H9 (cell line): ENCODE measurements around the gene ROPN1L. TPM values are rescaled to one million over a fixed set of nuclear protein-coding genes. Genes with fewer than 3 reads are reported as not detected.

ENCODE experiments used
- DNase-seq: peaks from one replicate; pipeline ENCODE4 v3.0.0-alpha.2; 2017
- H2AFZ ChIP-seq: one replicate; pipeline ENCODE4 v1.6.1; 2013; ENCODE audit warnings: mild to moderate bottlenecking, low read length, control low read depth, moderate library complexity
- H2AK5ac ChIP-seq: 2 replicates; pipeline ENCODE4 v1.6.1; 2013; ENCODE audit warnings: low read length, control low read depth, mixed read lengths; ENCODE audit not compliant: insufficient read length
- H2BK120ac ChIP-seq: one replicate; pipeline ENCODE4 v1.6.1; 2013; ENCODE audit warnings: low read depth, mild to moderate bottlenecking, low read length, control low read depth, inconsistent platforms; ENCODE audit not compliant: poor library complexity, severe bottlenecking
- H2BK12ac ChIP-seq: 2 replicates; pipeline ENCODE4 v1.6.1; 2013; ENCODE audit warnings: low read length, control low read depth, mixed read lengths, low read depth; ENCODE audit not compliant: insufficient read length
- H2BK15ac ChIP-seq: 2 replicates; pipeline ENCODE4 v1.6.1; 2013; ENCODE audit warnings: low read depth, low read length, control low read depth
- H2BK20ac ChIP-seq: one replicate; pipeline ENCODE4 v1.6.1; 2013; ENCODE audit warnings: low read depth, mild to moderate bottlenecking, low read length, control low read depth, inconsistent platforms; ENCODE audit not compliant: poor library complexity, severe bottlenecking
- H2BK5ac ChIP-seq: 2 replicates; pipeline ENCODE4 v1.6.1; 2013; ENCODE audit warnings: low read length, control low read depth, mixed read lengths; ENCODE audit not compliant: insufficient read length
- H3K14ac ChIP-seq: 2 replicates; pipeline ENCODE4 v1.6.1; 2013; ENCODE audit warnings: low read length, control low read depth; ENCODE audit not compliant: insufficient read depth
- H3K18ac ChIP-seq: 2 replicates; pipeline ENCODE4 v1.6.1; 2013; ENCODE audit warnings: low read depth, mild to moderate bottlenecking, mixed read lengths, low read length, control low read depth; ENCODE audit not compliant: insufficient read length
- H3K23ac ChIP-seq: 2 replicates; pipeline ENCODE4 v1.6.1; 2013; ENCODE audit warnings: low read length, control low read depth, mixed read lengths, low read depth; ENCODE audit not compliant: insufficient read length
- H3K23me2 ChIP-seq: 2 replicates; pipeline ENCODE4 v1.6.1; 2013; ENCODE audit warnings: low read depth, mild to moderate bottlenecking, mixed read lengths, low read length, control low read depth; ENCODE audit not compliant: insufficient read length, poor library complexity, severe bottlenecking
- H3K27ac ChIP-seq: 2 replicates; pipeline ENCODE4 v1.5.1; 2013; ENCODE audit warnings: low read length, control low read depth, mixed read lengths, low read depth; ENCODE audit not compliant: insufficient read length
- H3K27me3 ChIP-seq: 2 replicates; pipeline ENCODE4 v1.6.1; 2013; ENCODE audit warnings: low read length, control low read depth, inconsistent platforms; ENCODE audit not compliant: insufficient read depth
- H3K4ac ChIP-seq: 2 replicates; pipeline ENCODE4 v1.6.1; 2013; ENCODE audit warnings: low read depth, mild to moderate bottlenecking, control low read depth, inconsistent platforms, low read length, moderate library complexity
- H3K4me1 ChIP-seq: 2 replicates; pipeline ENCODE4 v1.6.1; 2013; ENCODE audit warnings: low read length, control low read depth, inconsistent platforms; ENCODE audit not compliant: insufficient read depth
- H3K4me2 ChIP-seq: 2 replicates; pipeline ENCODE4 v1.6.1; 2013; ENCODE audit warnings: low read length, control low read depth, mixed read lengths; ENCODE audit not compliant: insufficient read length, insufficient read depth
- H3K56ac ChIP-seq: 2 replicates; pipeline ENCODE4 v1.6.1; 2013; ENCODE audit warnings: low read depth, mild to moderate bottlenecking, mixed read lengths, low read length, control low read depth; ENCODE audit not compliant: insufficient read length
- H3K79me1 ChIP-seq: 2 replicates; pipeline ENCODE4 v1.6.1; 2013; ENCODE audit warnings: low read depth, mild to moderate bottlenecking, moderate library complexity, low read length, control low read depth, inconsistent platforms; ENCODE audit not compliant: insufficient read depth, poor library complexity, severe bottlenecking
- H3K79me2 ChIP-seq: 2 replicates; pipeline ENCODE4 v1.6.1; 2013; ENCODE audit warnings: low read length, control low read depth, inconsistent platforms; ENCODE audit not compliant: insufficient read depth
- H3K9ac ChIP-seq: 2 replicates; pipeline ENCODE4 v1.6.1; 2013; ENCODE audit warnings: low read length, control low read depth, mixed read lengths; ENCODE audit not compliant: insufficient read length; ENCODE audit errors: extremely low read depth
- H3K9me3 ChIP-seq: one replicate; pipeline ENCODE4 v1.6.1; 2013; ENCODE audit warnings: low read depth, low read length, inconsistent platforms; ENCODE audit not compliant: control insufficient read depth
- H3T11ph ChIP-seq: one replicate; pipeline ENCODE4 v1.6.1; 2013; ENCODE audit warnings: mild to moderate bottlenecking, low read length, control low read depth, inconsistent platforms
- H4K20me1 ChIP-seq: one replicate; pipeline ENCODE4 v1.6.1; 2013; ENCODE audit not compliant: control insufficient read depth, insufficient read length, insufficient read depth
- H4K5ac ChIP-seq: 2 replicates; pipeline ENCODE4 v1.6.1; 2013; ENCODE audit warnings: low read depth, mild to moderate bottlenecking, mixed read lengths, low read length, control low read depth; ENCODE audit not compliant: insufficient read length
- H4K8ac ChIP-seq: replicated peaks from 2 replicates; pipeline ENCODE4 v1.6.1; 2013; ENCODE audit warnings: low read length, control low read depth, mixed read lengths, low read depth; ENCODE audit not compliant: insufficient read length
- H4K91ac ChIP-seq: 2 replicates; pipeline ENCODE4 v1.6.1; 2013; ENCODE audit warnings: low read depth, mild to moderate bottlenecking, moderate library complexity, mixed read lengths, low read length, control low read depth; ENCODE audit not compliant: insufficient read length
- H3K27ac Mint-ChIP-seq, 3 experiments: 2 replicates in 2 of 3; 3 replicates in 1 of 3; pipeline ENCODE4 v1.8.0; 2020 to 2021; ENCODE audit warnings: mixed read lengths in 3 of 3, mild to moderate bottlenecking in 1 of 3, moderate library complexity in 1 of 3
- H3K27me3 Mint-ChIP-seq: 2 replicates; pipeline ENCODE4 v1.8.0; 2021; ENCODE audit warnings: low read depth, mild to moderate bottlenecking, moderate library complexity, mixed read lengths
- H3K36me3 Mint-ChIP-seq, 3 experiments: 2 replicates in 2 of 3; 3 replicates in 1 of 3; pipeline ENCODE4 v1.8.0; 2020 to 2021; ENCODE audit warnings: low read depth in 3 of 3, mixed read lengths in 3 of 3; ENCODE audit not compliant: insufficient read depth in 1 of 3
- H3K4me1 Mint-ChIP-seq, 2 experiments: 2 replicates each; pipeline ENCODE4 v1.8.0; 2020; ENCODE audit warnings: mixed read lengths in 2 of 2
- H3K4me3 Mint-ChIP-seq, 2 experiments: 2 replicates in 1 of 2; 3 replicates in 1 of 2; pipeline ENCODE4 v1.8.0; 2020 to 2021; ENCODE audit warnings: mild to moderate bottlenecking in 2 of 2, mixed read lengths in 2 of 2, moderate library complexity in 1 of 2
- H3K9me3 Mint-ChIP-seq, 2 experiments: 2 replicates in 1 of 2; 3 replicates in 1 of 2; pipeline ENCODE4 v1.8.0; 2020; ENCODE audit warnings: mild to moderate bottlenecking in 2 of 2, mixed read lengths in 2 of 2, moderate library complexity in 1 of 2
- WGBS: extraction: QIAGEN DNeasy Blood & Tissue Kit; methylation state at CpG from one replicate; pipeline ENCODE4 v1.1.7; 2013; ENCODE audit warnings: missing lambda C conversion rate, low lambda C conversion rate, mixed read lengths; ENCODE audit not compliant: insufficient read length; ENCODE audit errors: extremely low coverage; 5-methylcytosine and 5-hydroxymethylcytosine counted together
- total RNA-seq: library from RNA; stranded (reverse); gene quantifications from 2 replicates; pipeline ENCODE4 v1.2.1, GENCODE V29; 2021
- TF ChIP-seq, protein P1 (sequence below): fragments of 200-600 bp; sonication (generic); conservative IDR thresholded peaks from 3 replicates; pipeline ENCODE4 v1.8.0; 2021; ENCODE audit warnings: antibody characterized with exemption, mild to moderate bottlenecking

Gene ROPN1L
- total RNA-seq, 1 experiment from 2014 or later: 0.37 TPM

DNA sequence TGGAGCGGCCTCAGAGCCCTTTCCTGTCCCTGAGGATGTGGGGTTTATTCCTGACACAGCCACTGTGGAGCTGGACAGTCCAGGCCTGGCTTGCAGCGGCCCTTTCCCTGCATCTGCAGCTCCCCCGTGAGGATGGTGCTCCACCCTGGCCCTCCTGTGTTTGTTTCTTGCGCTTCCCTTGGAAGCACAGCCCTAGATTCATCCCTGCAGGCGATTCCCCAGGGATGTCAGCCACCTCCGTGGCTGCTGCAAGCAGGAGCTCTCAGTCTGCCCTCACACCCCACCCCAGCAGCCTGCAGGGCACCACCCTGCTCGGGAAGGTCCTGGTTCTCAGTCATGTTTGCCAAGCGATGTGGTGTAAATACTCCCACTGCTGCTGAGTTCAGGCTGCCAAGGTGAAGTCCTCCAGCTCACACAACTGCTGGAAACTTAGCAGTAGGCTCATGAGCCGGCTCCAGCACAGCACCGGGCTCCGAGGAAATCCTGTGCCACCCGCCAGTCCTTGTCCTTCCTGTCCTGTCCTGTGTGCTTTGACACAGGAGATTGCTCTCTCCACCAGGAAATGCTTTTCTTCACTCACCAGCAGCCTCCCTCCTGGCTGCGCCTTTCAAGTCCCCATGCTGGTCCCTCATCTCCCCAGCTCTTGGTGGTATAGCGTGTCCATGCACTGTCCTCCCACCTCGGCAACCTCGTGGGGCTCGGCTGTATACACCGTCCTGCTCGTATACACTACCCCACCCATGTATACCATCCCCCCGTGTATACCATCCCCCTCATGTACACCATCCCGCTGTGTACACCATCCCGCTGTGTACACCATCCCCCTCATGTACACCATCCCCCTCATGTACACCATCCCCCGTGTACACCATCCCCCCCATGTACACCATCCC, 16.2 kb downstream of the ROPN1L start:
- peaks cover 10% of the 10 kb centered on the region for H3K27me3 Mint-ChIP-seq
- peak; percentile 48 for DNase-seq

More for the DNA sequence above, 16.2 kb downstream of the ROPN1L start:
- Histone ChIP-seq H3K18ac (no peak overlapping the region), H2BK12ac (no peak overlapping the region), H3K79me2 (no peaks in the 10 kb centered on the region), H3K23ac (no peak overlapping the region), H3K4me1 (no peaks in the 10 kb centered on the region), H3K4ac (no peak overlapping the region), H2AFZ (no peak overlapping the region), H4K20me1 (peaks cover 2% of the 10 kb centered on the region), H3T11ph (no peak overlapping the region), H3K14ac (no peak overlapping the region; the same call in 1 of the 2 replicates), H2AK5ac (no peak overlapping the region), H3K27ac (no peak overlapping the region), H3K4me2 (no peak overlapping the region), H2BK20ac (no peak overlapping the region), H4K5ac (no peak overlapping the region), H2BK15ac (no peak overlapping the region), H3K56ac (no peak overlapping the region), H3K9me3 (no peaks in the 10 kb centered on the region), H3K27me3 (no peaks in the 10 kb centered on the region), H3K23me2 (no peaks in the 10 kb centered on the region), H4K91ac (no peak overlapping the region), H2BK120ac (no peak overlapping the region), H3K9ac (no peak overlapping the region), H4K8ac (no peak overlapping the region), H3K79me1 (no peaks in the 10 kb centered on the region), H2BK5ac (no peak overlapping the region)
- no CpG with 5 or more reads among the region's 23 CpGs for WGBS
- TF ChIP-seq, protein P1, sequence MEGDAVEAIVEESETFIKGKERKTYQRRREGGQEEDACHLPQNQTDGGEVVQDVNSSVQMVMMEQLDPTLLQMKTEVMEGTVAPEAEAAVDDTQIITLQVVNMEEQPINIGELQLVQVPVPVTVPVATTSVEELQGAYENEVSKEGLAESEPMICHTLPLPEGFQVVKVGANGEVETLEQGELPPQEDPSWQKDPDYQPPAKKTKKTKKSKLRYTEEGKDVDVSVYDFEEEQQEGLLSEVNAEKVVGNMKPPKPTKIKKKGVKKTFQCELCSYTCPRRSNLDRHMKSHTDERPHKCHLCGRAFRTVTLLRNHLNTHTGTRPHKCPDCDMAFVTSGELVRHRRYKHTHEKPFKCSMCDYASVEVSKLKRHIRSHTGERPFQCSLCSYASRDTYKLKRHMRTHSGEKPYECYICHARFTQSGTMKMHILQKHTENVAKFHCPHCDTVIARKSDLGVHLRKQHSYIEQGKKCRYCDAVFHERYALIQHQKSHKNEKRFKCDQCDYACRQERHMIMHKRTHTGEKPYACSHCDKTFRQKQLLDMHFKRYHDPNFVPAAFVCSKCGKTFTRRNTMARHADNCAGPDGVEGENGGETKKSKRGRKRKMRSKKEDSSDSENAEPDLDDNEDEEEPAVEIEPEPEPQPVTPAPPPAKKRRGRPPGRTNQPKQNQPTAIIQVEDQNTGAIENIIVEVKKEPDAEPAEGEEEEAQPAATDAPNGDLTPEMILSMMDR: no peak
- Mint-ChIP-seq H3K36me3 (no peaks in the 10 kb centered on the region; a peak in 1 of 7 replicates), H3K27ac (no peak overlapping the region), H3K4me3 (no peak overlapping the region; a peak in 1 of 5 replicates), H3K4me1 (peaks cover 32 to 43% of the 10 kb centered on the region in 2 experiments), H3K9me3 (no peaks in the 10 kb centered on the region)
